T47D (cell line): ENCODE measurements around the gene TRIM75.
A peak's percentile ranks its signal among the peaks of the same experiment; 100 is the strongest.
"Not testable (repeated sequence)": the region's sequence is repeated elsewhere in the genome, so short reads cannot be mapped to it uniquely, and the experiment has no call there.

Source experiments
- DNase-seq, 2 experiments: peaks; one replicate each; pipeline versions ENCODE4 v3.0.0 to v3.0.0-alpha.2; 2011 to 2012; ENCODE audit warnings: low read depth in 1 of 2, low spot score in 1 of 2
- JUND ChIP-seq: IDR thresholded peaks from 2 replicates; pipeline ENCODE4 v1.6.1; 2012; ENCODE audit warnings: low read depth
- in situ Hi-C: cut with HindIII; loops from 2 replicates; pipeline ENCODE4 v1.10.0; 2016; ENCODE audit warnings: low sequenced_read_pairs, low pct_unique_long_range_greater_than_20kb

Gene TRIM75

DNA sequence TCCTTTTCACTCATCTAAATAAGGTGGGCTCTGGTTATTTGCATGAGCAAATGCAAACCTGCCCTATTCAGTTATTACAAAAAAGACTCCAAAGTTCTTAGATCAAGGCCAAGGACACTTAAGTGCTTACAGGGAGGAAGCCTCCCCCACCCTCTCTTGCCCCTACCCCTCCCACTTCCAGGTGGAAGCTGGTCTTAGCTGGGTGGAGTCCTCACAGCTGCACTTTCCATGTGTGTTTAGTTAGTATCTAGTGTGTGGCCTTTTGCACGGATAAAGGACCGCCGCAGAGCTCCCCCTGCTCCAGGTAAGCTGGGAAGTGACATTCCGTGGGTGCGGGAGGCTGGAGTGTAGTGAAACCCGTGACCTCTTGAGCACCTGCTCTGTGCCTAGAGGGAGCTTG is at the start of gene TRIM75:
Gene TRIM75, plus strand, starts transcription at position 222 of the 400 bp plus-strand sequence. CDS start 5,282 bp downstream, outside the sequence.
- no peak for DNase-seq
- in situ Hi-C loops, result no loop called here
- TF ChIP-seq JUND, result no peak

- in situ Hi-C loops, result no loop called here
- no peak for DNase-seq
- no peak for TF ChIP-seq JUND
Measured at GRCh38 chr4:165005352-165005925, 48.2 kb upstream of the TRIM75 start.

DNA sequence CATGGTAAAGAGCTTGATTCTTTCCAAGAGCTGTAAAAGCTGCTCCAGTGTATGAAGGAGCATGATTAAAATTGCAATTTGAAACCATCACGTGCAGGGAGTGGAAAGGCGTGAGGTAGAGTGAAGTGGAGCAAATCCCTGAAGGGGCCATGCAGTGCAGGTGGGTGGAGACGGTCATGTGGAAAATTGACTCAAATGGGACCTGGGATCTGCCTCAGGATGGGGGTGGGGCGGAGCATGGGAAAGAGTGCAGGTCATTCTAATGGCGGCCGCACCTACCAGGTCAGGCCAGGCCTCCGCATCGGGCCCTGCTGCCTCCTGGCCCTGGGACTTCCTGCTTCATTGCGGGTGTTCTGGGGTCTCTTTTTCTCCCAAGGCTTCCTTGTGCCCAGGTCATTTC is 47.2 kb upstream of the TRIM75 start:
- in situ Hi-C loops, result no loop called here
- no peak for TF ChIP-seq JUND
- DNase-seq, result no peak

- no peak for TF ChIP-seq JUND
- in situ Hi-C loops, result no loop called here
- DNase-seq, result no peak
Measured at GRCh38 chr4:165006886-165007285, 46.8 kb upstream of the TRIM75 start.

- DNase-seq, result no peak
- in situ Hi-C loops, result no loop called here
- TF ChIP-seq JUND, result no peak
Measured at GRCh38 chr4:165009493-165010227, 44.0 kb upstream of the TRIM75 start.

DNA sequence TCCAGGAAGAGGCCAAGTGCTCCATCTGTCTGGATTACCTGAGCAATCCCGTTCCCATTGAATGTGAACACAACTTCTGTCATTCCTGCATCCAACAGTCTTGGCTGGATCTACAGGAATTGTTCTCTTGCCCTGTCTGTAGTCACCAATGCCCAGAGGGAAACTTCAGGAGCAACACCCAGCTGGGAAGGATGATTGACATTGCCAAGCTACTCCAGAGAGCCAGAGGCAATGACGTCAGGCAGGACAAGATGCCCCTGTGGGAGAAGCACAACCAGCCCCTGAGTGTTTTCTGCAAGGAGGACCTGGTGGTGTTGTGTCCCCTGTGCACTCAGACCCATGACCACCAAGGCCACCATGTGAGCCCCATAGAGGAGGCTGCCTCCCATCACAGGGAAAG is 43.2 kb upstream of the TRIM75 start:
- in situ Hi-C loops, result no loop called here
- no peak for TF ChIP-seq JUND
- DNase-seq, result no peak

- in situ Hi-C loops, result no loop called here
- TF ChIP-seq JUND, result no peak
Measured at GRCh38 chr4:165010991-165011390, 42.7 kb upstream of the TRIM75 start.

DNA sequence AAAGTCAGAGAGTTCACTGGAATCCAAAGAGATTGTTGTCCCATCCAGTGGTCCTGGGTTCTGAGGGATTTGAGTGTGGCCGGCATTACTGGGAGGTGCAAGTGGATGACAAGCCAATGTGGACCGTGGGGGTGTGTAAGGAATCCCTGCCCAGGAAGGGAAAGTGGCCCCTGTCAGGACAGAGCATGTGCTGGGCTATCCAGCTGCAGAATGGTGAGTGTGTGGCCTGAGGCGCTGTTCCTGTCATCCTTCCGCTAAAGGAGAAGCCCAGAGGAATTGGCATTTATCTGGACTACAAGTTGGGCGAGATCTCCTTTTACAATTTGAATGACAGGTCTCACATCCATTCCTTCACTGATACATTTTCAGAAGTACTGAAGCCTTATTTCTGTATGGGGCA is 42.3 kb upstream of the TRIM75 start:
- no peak for TF ChIP-seq JUND
- in situ Hi-C loops, result no loop called here
- DNase-seq, result no peak

More at GRCh38 chr4:165010991-165011390, 42.7 kb upstream of the TRIM75 start:
- no peak for DNase-seq

DNA sequence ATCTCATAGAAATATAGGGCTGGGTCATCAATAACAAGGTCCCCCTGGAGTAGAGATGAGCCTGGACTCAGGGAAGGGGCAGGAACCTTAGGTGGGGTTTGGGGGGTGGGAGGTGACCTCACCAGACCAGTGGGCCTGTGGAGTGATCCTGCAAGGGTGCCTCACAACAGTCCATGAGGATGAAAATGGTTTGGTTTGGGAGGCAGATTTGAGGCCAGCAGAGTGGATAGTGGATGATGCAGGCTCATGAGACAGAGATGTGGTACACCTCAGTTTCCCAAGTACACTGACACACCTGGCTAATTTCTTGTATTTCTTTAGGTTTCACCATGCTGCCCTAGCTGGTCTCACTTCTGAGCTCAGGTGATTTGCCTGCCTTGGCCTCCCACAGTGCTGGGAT is 40.0 kb upstream of the TRIM75 start:
- in situ Hi-C loops, result no loop called here
- no peak for TF ChIP-seq JUND
- no peak for DNase-seq

- in situ Hi-C loops, result no loop called here
- TF ChIP-seq JUND, result no peak
- DNase-seq, result peak in 1 of 2 experiments; percentile 26
Measured at GRCh38 chr4:165016971-165017370, 36.7 kb upstream of the TRIM75 start.

DNA sequence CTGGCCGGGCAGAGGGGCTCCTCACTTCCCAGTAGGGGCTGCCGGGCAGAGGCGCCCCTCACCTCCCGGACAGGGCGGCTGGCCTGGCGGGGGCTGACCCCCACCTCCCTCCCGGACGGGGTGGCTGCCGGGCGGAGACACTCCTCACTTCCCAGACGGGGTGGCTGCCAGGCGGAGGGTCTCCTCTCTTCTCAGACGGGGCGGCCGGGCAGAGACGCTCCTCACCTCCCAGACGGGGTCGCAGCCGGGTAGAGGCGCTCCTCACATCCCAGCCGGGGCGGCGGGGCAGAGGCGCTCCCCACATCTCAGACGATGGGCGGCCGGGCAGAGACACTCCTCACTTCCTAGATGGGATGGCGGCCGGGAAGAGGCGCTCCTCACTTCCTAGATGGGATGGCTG is 33.7 kb upstream of the TRIM75 start:
- in situ Hi-C loops, DNase-seq: not testable (repeated sequence)

- DNase-seq, in situ Hi-C loops: not testable (repeated sequence)
Measured at GRCh38 chr4:165025782-165026181, 27.9 kb upstream of the TRIM75 start.

DNA sequence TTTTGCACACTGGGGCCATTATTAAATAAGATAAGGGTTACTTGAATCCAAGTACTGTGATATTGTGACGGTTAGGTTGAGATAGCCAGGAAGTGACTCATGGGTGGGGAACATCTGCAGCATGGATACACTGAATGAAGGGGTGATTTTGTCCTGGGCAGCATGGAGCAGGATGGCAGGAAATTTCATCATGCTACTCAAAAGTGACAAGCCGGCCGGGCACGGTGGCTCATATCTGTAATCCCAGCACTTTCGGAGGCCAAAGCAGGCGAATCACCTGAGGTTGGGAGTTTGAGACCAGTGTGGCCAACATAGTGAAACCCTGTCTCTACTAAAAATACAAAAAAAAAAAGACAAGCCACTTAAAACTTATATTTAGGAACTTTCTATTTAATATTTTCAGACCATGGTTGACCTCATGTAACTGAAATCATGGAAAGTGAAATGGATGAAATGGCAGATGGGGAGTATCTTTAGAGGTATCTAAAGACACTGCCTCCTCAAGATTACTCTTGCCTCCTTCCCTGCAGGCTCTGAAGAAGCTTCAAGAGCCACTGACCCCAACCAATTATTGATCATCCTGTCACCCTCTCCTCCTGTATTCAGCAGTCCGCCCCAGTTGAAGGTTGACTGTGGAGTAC is 25.8 kb upstream of the TRIM75 start:
- in situ Hi-C loops, result no loop called here
- no peak for TF ChIP-seq JUND
- DNase-seq, result no peak
